ENCODE results near the gene ENTHD1. TPM values are rescaled to one million over a fixed set of nuclear protein-coding genes. Genes with fewer than 3 reads are reported as not detected.

The ENTHD1 gene
- total RNA-seq, 1 donor from 2014 or later, result not detected

DNA sequence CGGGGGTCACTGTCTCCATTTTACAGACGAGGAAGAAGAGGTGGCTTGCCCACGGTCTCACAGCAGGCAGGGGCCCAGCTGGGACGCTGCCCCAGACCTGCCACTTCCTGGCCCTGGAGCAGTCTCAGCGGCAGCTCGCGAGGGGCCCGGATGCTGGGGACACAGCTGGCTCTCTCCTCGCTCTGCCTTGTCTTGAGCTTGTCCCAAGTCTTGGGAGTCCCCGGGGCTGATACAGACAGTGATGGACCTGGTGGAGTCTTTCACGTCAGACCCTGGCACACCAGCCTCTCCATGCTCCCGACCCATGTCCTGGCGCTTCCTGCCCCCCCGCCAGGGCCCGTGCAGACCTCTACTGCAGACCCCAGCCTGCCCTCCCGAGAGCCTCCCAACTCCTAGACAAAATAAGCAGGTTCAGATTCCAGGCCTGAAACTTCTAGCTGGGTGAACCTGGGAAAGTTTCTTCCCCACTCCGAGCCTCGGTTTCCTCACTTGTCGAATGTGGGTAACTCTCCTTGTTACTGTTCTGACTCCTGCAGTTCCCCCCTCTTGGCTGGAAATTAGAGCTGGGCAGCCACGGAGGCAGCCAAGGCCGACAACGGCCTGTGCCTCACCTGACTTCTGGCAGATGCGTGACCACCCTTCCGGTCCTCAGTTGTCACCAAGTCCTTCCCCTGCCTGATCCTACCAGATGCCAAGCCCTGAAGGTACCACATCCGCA, 177.6 kb downstream of the ENTHD1 start:
- Histone ChIP-seq H3K4me3 (no peak overlapping the region), H3K4me2 (no peak overlapping the region), H3K36me3 (no peaks in the 10 kb centered on the region), H3K79me2 (ENCODE audit: low read depth) (no peaks in the 10 kb centered on the region), H4K20me1 (ENCODE audit: low read depth) (peaks cover 6% of the 10 kb centered on the region), H2AFZ (replicated peaks) (no peak overlapping the region), H3K9ac (no peak overlapping the region), H3K4me1 (peaks cover 24% of the 10 kb centered on the region), H3K27ac (no peak overlapping the region), H3K9me3 (ENCODE audit: low read depth) (no peaks in the 10 kb centered on the region), H3F3A (ENCODE audit: low read depth) (peaks cover 11% of the 10 kb centered on the region), H3K27me3 (no peaks in the 10 kb centered on the region)
- Mint-ChIP-seq H3K36me3 (no peaks in the 10 kb centered on the region), H3K27ac (peak overlapping the region; percentile 90), H3K9me3 (no peaks in the 10 kb centered on the region), H3K4me1 (peaks cover 61% of the 10 kb centered on the region), H3K4me3 (no peak overlapping the region), H3K27me3 (ENCODE audit: insufficient read depth, low read depth) (peaks cover 13% of the 10 kb centered on the region)
- TF ChIP-seq, protein P1, sequence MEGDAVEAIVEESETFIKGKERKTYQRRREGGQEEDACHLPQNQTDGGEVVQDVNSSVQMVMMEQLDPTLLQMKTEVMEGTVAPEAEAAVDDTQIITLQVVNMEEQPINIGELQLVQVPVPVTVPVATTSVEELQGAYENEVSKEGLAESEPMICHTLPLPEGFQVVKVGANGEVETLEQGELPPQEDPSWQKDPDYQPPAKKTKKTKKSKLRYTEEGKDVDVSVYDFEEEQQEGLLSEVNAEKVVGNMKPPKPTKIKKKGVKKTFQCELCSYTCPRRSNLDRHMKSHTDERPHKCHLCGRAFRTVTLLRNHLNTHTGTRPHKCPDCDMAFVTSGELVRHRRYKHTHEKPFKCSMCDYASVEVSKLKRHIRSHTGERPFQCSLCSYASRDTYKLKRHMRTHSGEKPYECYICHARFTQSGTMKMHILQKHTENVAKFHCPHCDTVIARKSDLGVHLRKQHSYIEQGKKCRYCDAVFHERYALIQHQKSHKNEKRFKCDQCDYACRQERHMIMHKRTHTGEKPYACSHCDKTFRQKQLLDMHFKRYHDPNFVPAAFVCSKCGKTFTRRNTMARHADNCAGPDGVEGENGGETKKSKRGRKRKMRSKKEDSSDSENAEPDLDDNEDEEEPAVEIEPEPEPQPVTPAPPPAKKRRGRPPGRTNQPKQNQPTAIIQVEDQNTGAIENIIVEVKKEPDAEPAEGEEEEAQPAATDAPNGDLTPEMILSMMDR (IDR thresholded peaks at IDR 0.05), result no peak
- TF ChIP-seq EZH2 (IDR thresholded peaks at IDR 0.05), result no peak
- DNase-seq (ENCODE audit: low spot score), result no peak

DNA sequence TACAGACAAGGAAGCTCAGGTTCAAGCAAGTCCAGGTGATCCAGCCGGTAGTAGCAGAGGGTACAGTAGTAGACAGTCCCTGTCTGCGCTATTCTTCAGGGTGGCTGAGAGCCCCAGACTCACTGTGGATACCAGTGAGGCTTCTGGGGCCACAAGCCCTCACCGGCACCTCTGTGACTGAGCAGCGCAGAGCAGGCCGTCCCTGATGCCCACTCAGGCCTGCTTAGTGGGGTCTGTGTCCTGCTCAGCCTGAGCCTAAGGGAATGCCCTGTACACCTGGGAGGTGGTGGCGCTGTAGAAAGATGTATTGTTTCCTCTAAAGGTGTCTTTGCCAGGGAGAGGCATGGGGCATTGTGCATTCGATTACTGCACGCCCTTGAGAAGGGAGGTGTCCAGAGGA, 179.2 kb downstream of the ENTHD1 start:
- Histone ChIP-seq H4K20me1 (ENCODE audit: low read depth) (peaks cover 6% of the 10 kb centered on the region), H3K4me1 (peaks cover 14% of the 10 kb centered on the region), H3K4me3 (no peak overlapping the region), H3K9ac (no peak overlapping the region), H3K36me3 (no peaks in the 10 kb centered on the region), H3K79me2 (ENCODE audit: low read depth) (no peaks in the 10 kb centered on the region), H3F3A (ENCODE audit: low read depth) (peaks cover 11% of the 10 kb centered on the region), H3K4me2 (no peak overlapping the region), H3K9me3 (ENCODE audit: low read depth) (no peaks in the 10 kb centered on the region), H3K27me3 (peaks cover 11% of the 10 kb centered on the region), H3K27ac (no peak overlapping the region), H2AFZ (replicated peaks) (no peak overlapping the region)
- Mint-ChIP-seq H3K4me1 (peaks cover 48% of the 10 kb centered on the region), H3K27me3 (ENCODE audit: insufficient read depth, low read depth) (peaks cover 8% of the 10 kb centered on the region), H3K36me3 (no peaks in the 10 kb centered on the region), H3K9me3 (no peaks in the 10 kb centered on the region), H3K27ac (peak overlapping the region; percentile 89), H3K4me3 (peak overlapping the region; percentile 7)
- no peak for DNase-seq (ENCODE audit: low spot score)
- TF ChIP-seq EZH2phosphoT487 (IDR thresholded peaks at IDR 0.05) (no peak), EZH2 (IDR thresholded peaks at IDR 0.05) (no peak)
- TF ChIP-seq, protein P1 (IDR thresholded peaks at IDR 0.05), result no peak

DNA sequence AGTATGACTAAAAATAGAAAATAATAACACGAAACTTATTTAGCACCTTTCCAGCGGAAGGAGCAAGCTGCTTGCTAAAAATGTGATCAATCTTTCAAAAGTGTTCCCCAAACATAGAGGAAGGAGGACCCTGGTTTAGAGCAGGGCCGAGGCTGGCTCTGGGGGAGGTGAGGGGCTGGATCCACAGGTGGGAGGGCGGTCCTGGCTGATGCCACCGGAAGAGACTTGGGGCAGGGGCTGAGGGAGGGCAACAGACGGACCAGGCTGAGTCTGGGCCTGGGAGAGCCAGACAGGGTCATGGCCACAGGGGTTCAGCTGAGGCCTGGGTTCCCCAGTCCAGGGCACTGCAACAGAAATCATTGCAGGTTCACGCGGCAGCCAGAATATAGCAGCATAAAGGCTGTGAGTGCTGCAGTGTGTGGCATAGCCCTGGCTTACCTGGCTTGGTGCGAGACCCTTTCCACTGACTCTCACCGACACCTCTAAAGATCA, 179.7 kb downstream of the ENTHD1 start:
- Histone ChIP-seq H3F3A (ENCODE audit: low read depth) (peaks cover 11% of the 10 kb centered on the region), H3K4me1 (peaks cover 14% of the 10 kb centered on the region), H4K20me1 (ENCODE audit: low read depth) (peaks cover 6% of the 10 kb centered on the region), H3K4me2 (no peak overlapping the region), H2AFZ (replicated peaks) (no peak overlapping the region), H3K27me3 (peaks cover 11% of the 10 kb centered on the region), H3K4me3 (no peak overlapping the region), H3K27ac (no peak overlapping the region), H3K9ac (no peak overlapping the region), H3K9me3 (ENCODE audit: low read depth) (no peaks in the 10 kb centered on the region), H3K36me3 (no peaks in the 10 kb centered on the region), H3K79me2 (ENCODE audit: low read depth) (no peaks in the 10 kb centered on the region)
- Mint-ChIP-seq H3K27ac (peak overlapping the region; percentile 33), H3K4me3 (no peak overlapping the region), H3K4me1 (peaks cover 46% of the 10 kb centered on the region), H3K36me3 (no peaks in the 10 kb centered on the region), H3K9me3 (no peaks in the 10 kb centered on the region), H3K27me3 (ENCODE audit: insufficient read depth, low read depth) (peaks cover 8% of the 10 kb centered on the region)
- TF ChIP-seq EZH2 (IDR thresholded peaks at IDR 0.05) (no peak), EZH2phosphoT487 (IDR thresholded peaks at IDR 0.05) (no peak)
- TF ChIP-seq, protein P1 (IDR thresholded peaks at IDR 0.05), result no peak
- DNase-seq (ENCODE audit: low spot score), result no peak

All from neural progenitor cell (in vitro differentiated cells).